Measurements from ENCODE around the gene AMN1.

DNA sequence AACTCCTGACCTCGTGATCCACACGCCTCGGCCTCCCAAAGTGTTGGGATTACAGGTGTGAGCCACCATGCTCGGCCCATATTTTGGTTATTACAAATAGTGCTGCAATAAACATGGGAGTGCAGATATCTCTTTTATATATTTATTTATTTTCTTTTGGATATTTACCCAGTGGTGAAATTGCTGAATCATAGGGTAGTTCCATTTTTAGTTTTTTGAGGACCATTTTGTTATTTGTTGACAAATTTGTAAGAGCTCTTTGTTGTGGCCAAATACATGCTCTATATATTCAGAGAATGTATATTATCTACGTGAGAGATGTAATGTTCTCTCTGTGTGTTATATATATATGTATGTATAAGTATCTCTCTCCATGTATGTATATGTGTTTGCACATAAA, 15.9 kb downstream of the AMN1 start:
- no peak for TF ChIP-seq EZH2phosphoT487 (IDR thresholded peaks at IDR 0.05; ENCODE audit: borderline replicate concordance, low read length)
- TF ChIP-seq, protein P1, sequence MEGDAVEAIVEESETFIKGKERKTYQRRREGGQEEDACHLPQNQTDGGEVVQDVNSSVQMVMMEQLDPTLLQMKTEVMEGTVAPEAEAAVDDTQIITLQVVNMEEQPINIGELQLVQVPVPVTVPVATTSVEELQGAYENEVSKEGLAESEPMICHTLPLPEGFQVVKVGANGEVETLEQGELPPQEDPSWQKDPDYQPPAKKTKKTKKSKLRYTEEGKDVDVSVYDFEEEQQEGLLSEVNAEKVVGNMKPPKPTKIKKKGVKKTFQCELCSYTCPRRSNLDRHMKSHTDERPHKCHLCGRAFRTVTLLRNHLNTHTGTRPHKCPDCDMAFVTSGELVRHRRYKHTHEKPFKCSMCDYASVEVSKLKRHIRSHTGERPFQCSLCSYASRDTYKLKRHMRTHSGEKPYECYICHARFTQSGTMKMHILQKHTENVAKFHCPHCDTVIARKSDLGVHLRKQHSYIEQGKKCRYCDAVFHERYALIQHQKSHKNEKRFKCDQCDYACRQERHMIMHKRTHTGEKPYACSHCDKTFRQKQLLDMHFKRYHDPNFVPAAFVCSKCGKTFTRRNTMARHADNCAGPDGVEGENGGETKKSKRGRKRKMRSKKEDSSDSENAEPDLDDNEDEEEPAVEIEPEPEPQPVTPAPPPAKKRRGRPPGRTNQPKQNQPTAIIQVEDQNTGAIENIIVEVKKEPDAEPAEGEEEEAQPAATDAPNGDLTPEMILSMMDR (conservative IDR thresholded peaks at IDR 0.05; ENCODE audit: low read depth, low read length) = no peak

Data from PC-3 (cell line).